ENCODE data around the gene PRDM16. TPM values are rescaled to one million over a fixed set of nuclear protein-coding genes. Genes with fewer than 3 reads are reported as not detected.

PRDM16 gene
- total and polyA plus RNA-seq, 2 experiments from 2014 or later, result 0.14 to 0.16 TPM

DNA sequence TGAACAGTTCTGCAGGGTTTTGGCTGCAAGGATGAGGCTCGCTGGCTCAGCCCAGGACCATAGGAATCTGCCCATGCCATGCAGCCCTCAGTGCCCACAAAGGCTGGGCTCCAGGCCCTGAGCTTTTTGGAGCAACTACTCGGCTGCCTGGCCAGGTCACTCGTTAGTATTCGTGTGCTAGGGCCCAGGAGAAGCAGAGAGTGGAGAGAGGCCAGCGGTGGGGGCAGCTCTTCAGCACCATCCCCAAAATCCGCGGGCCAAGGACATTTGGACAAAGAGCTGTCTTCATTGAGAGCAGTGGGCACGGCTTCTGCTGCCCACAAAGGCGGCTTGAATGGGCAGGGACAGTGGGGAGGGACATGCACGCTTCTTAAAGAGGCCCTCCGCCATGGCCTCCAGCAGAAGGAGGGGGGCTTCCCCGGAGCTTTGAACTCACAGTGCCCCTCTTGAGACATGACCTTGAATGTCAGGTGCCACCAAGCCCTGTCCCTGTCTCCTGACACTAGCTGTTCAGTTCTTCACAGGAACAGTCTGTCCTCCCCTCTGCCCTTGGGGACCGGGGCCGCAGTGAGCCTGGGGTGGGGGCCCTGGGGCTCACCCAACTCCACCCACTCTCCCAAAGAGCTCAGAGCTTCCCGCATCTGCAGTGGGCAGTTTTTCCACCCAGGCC, 279.3 kb downstream of the PRDM16 start:
- H2AFZ ChIP-seq, result no peak overlapping the region
- Mint-ChIP-seq H3K36me3 (ENCODE audit: low read depth) (peaks cover 7% of the 10 kb centered on the region; the same call in 2 of the 3 replicates), H3K4me1 (peaks cover 13% of the 10 kb centered on the region), H3K27ac (no peak overlapping the region), H3K9me3 (peaks cover 15% of the 10 kb centered on the region), H3K27me3 (ENCODE audit: insufficient read depth, low read depth, poor library complexity) (peaks cover 12% of the 10 kb centered on the region), H3K4me3 (no peak overlapping the region)
- H3K27ac ChIP-seq (ENCODE audit: low read depth), result no peak overlapping the region
- DNase-seq (ENCODE audit: low spot score) (no peak), ATAC-seq (no peak)
- no peaks in the 10 kb centered on the region for H4K20me1 ChIP-seq (replicated peaks; ENCODE audit: insufficient read depth)
- no peaks in the 10 kb centered on the region for H3F3A ChIP-seq (replicated peaks; ENCODE audit: low read depth)
- no peaks in the 10 kb centered on the region for H3K27me3 ChIP-seq (ENCODE audit: insufficient read depth)
- H3K4me3 ChIP-seq, result no peak overlapping the region
- no peaks in the 10 kb centered on the region for H3K9me2 ChIP-seq (ENCODE audit: insufficient read depth)
- no peak overlapping the region for H3K4me2 ChIP-seq
- H3K79me2 ChIP-seq (replicated peaks; ENCODE audit: insufficient read depth), result no peaks in the 10 kb centered on the region
- no peaks in the 10 kb centered on the region for H3K36me3 ChIP-seq (ENCODE audit: insufficient read depth)
- peaks cover 9% of the 10 kb centered on the region for H3K4me1 ChIP-seq (ENCODE audit: insufficient read depth)
- TF ChIP-seq EZH2 (IDR thresholded peaks at IDR 0.05; ENCODE audit: low read depth, unreplicated experiment) (no peak), CREB1 (CRISPR knock-in tag; IDR thresholded peaks at IDR 0.05; ENCODE audit: low read depth) (no peak), ZNF114 (CRISPR knock-in tag; IDR thresholded peaks at IDR 0.05) (no peak), EZH2phosphoT487 (IDR thresholded peaks at IDR 0.05; ENCODE audit: unreplicated experiment) (no peak), STAT1 (IDR thresholded peaks at IDR 0.05; ENCODE audit: unreplicated experiment) (no peak), JUNB (IDR thresholded peaks at IDR 0.05; ENCODE audit: unreplicated experiment) (no peak), NANOG (IDR thresholded peaks at IDR 0.05; ENCODE audit: borderline replicate concordance) (no peak), ZNF331 (CRISPR knock-in tag; IDR thresholded peaks at IDR 0.05; ENCODE audit: low read depth) (no peak), POLR2AphosphoS5 (IDR thresholded peaks at IDR 0.05; ENCODE audit: low read depth) (no peak)
- TF ChIP-seq, protein P1, sequence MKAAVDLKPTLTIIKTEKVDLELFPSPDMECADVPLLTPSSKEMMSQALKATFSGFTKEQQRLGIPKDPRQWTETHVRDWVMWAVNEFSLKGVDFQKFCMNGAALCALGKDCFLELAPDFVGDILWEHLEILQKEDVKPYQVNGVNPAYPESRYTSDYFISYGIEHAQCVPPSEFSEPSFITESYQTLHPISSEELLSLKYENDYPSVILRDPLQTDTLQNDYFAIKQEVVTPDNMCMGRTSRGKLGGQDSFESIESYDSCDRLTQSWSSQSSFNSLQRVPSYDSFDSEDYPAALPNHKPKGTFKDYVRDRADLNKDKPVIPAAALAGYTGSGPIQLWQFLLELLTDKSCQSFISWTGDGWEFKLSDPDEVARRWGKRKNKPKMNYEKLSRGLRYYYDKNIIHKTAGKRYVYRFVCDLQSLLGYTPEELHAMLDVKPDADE (IDR thresholded peaks at IDR 0.05), result no peak
- TF ChIP-seq, protein P2, sequence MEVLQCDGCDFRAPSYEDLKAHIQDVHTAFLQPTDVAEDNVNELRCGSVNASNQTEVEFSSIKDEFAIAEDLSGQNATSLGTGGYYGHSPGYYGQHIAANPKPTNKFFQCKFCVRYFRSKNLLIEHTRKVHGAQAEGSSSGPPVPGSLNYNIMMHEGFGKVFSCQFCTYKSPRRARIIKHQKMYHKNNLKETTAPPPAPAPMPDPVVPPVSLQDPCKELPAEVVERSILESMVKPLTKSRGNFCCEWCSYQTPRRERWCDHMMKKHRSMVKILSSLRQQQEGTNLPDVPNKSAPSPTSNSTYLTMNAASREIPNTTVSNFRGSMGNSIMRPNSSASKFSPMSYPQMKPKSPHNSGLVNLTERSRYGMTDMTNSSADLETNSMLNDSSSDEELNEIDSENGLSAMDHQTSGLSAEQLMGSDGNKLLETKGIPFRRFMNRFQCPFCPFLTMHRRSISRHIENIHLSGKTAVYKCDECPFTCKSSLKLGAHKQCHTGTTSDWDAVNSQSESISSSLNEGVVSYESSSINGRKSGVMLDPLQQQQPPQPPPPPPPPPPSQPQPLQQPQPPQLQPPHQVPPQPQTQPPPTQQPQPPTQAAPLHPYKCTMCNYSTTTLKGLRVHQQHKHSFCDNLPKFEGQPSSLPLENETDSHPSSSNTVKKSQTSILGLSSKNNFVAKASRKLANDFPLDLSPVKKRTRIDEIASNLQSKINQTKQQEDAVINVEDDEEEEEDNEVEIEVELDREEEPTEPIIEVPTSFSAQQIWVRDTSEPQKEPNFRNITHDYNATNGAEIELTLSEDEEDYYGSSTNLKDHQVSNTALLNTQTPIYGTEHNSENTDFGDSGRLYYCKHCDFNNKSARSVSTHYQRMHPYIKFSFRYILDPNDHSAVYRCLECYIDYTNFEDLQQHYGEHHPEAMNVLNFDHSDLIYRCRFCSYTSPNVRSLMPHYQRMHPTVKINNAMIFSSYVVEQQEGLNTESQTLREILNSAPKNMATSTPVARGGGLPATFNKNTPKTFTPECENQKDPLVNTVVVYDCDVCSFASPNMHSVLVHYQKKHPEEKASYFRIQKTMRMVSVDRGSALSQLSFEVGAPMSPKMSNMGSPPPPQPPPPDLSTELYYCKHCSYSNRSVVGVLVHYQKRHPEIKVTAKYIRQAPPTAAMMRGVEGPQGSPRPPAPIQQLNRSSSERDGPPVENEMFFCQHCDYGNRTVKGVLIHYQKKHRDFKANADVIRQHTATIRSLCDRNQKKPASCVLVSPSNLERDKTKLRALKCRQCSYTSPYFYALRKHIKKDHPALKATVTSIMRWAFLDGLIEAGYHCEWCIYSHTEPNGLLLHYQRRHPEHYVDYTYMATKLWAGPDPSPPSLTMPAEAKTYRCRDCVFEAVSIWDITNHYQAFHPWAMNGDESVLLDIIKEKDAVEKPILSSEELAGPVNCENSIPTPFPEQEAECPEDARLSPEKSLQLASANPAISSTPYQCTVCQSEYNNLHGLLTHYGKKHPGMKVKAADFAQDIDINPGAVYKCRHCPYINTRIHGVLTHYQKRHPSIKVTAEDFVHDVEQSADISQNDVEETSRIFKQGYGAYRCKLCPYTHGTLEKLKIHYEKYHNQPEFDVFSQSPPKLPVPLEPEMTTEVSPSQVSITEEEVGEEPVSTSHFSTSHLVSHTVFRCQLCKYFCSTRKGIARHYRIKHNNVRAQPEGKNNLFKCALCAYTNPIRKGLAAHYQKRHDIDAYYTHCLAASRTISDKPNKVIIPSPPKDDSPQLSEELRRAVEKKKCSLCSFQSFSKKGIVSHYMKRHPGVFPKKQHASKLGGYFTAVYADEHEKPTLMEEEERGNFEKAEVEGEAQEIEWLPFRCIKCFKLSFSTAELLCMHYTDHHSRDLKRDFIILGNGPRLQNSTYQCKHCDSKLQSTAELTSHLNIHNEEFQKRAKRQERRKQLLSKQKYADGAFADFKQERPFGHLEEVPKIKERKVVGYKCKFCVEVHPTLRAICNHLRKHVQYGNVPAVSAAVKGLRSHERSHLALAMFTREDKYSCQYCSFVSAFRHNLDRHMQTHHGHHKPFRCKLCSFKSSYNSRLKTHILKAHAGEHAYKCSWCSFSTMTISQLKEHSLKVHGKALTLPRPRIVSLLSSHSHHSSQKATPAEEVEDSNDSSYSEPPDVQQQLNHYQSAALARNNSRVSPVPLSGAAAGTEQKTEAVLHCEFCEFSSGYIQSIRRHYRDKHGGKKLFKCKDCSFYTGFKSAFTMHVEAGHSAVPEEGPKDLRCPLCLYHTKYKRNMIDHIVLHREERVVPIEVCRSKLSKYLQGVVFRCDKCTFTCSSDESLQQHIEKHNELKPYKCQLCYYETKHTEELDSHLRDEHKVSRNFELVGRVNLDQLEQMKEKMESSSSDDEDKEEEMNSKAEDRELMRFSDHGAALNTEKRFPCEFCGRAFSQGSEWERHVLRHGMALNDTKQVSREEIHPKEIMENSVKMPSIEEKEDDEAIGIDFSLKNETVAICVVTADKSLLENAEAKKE (CRISPR knock-in tag; IDR thresholded peaks at IDR 0.05), result no peak
- TF ChIP-seq, protein P3, sequence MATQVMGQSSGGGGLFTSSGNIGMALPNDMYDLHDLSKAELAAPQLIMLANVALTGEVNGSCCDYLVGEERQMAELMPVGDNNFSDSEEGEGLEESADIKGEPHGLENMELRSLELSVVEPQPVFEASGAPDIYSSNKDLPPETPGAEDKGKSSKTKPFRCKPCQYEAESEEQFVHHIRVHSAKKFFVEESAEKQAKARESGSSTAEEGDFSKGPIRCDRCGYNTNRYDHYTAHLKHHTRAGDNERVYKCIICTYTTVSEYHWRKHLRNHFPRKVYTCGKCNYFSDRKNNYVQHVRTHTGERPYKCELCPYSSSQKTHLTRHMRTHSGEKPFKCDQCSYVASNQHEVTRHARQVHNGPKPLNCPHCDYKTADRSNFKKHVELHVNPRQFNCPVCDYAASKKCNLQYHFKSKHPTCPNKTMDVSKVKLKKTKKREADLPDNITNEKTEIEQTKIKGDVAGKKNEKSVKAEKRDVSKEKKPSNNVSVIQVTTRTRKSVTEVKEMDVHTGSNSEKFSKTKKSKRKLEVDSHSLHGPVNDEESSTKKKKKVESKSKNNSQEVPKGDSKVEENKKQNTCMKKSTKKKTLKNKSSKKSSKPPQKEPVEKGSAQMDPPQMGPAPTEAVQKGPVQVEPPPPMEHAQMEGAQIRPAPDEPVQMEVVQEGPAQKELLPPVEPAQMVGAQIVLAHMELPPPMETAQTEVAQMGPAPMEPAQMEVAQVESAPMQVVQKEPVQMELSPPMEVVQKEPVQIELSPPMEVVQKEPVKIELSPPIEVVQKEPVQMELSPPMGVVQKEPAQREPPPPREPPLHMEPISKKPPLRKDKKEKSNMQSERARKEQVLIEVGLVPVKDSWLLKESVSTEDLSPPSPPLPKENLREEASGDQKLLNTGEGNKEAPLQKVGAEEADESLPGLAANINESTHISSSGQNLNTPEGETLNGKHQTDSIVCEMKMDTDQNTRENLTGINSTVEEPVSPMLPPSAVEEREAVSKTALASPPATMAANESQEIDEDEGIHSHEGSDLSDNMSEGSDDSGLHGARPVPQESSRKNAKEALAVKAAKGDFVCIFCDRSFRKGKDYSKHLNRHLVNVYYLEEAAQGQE (IDR thresholded peaks at IDR 0.05; ENCODE audit: unreplicated experiment), result no peak
- TF ChIP-seq, protein P4, sequence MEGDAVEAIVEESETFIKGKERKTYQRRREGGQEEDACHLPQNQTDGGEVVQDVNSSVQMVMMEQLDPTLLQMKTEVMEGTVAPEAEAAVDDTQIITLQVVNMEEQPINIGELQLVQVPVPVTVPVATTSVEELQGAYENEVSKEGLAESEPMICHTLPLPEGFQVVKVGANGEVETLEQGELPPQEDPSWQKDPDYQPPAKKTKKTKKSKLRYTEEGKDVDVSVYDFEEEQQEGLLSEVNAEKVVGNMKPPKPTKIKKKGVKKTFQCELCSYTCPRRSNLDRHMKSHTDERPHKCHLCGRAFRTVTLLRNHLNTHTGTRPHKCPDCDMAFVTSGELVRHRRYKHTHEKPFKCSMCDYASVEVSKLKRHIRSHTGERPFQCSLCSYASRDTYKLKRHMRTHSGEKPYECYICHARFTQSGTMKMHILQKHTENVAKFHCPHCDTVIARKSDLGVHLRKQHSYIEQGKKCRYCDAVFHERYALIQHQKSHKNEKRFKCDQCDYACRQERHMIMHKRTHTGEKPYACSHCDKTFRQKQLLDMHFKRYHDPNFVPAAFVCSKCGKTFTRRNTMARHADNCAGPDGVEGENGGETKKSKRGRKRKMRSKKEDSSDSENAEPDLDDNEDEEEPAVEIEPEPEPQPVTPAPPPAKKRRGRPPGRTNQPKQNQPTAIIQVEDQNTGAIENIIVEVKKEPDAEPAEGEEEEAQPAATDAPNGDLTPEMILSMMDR (conservative IDR thresholded peaks at IDR 0.05; ENCODE audit: low read depth in 2 of 2), result no peak

All from GM23338 (cell line).